HUES6 (cell line): ENCODE results near the gene PTDSS2.
"Not testable (repeated sequence)": the region's sequence is repeated elsewhere in the genome, so short reads cannot be mapped to it uniquely, and the experiment has no call there.

Experiments
- H3K27ac ChIP-seq: 2 replicates; pipeline ENCODE4 v1.7.0; 2013; ENCODE audit warnings: low read depth, mild to moderate bottlenecking, low read length, inconsistent platforms
- H3K27me3 ChIP-seq: 2 replicates; pipeline ENCODE4 v1.6.1; 2013; ENCODE audit warnings: low read length; ENCODE audit not compliant: control insufficient read depth, insufficient read depth
- H3K36me3 ChIP-seq: 2 replicates; pipeline ENCODE4 v1.6.1; 2013; ENCODE audit warnings: low read length; ENCODE audit not compliant: control insufficient read depth, insufficient read depth
- H3K4me1 ChIP-seq: 2 replicates; pipeline ENCODE4 v1.6.1; 2013; ENCODE audit warnings: low read length; ENCODE audit not compliant: control insufficient read depth, insufficient read depth
- H3K4me3 ChIP-seq: 2 replicates; pipeline ENCODE4 v1.5.1; 2013; ENCODE audit warnings: low read depth, low read length
- H3K9ac ChIP-seq: one replicate; pipeline ENCODE4 v1.6.1; 2013; ENCODE audit warnings: mild to moderate bottlenecking, low read length
- H3K9me3 ChIP-seq: 2 replicates; pipeline ENCODE4 v1.6.1; 2013; ENCODE audit warnings: low read depth, low read length; ENCODE audit not compliant: control insufficient read depth, insufficient read depth

Gene PTDSS2

GRCh38 chr11:408154-409007, 41.7 kb upstream of the PTDSS2 start:
- peaks cover 18% of the 10 kb centered on the region; the same call in 1 of the 2 replicates for H3K27me3 ChIP-seq
- peaks cover 13% of the 10 kb centered on the region for H3K4me1 ChIP-seq
- no peak overlapping the region for H3K9ac ChIP-seq
- H3K36me3 ChIP-seq: peaks cover 10% of the 10 kb centered on the region
- H3K9me3 ChIP-seq: no peaks in the 10 kb centered on the region
- H3K27ac ChIP-seq: no peak overlapping the region
- H3K4me3 ChIP-seq: no peak overlapping the region

GRCh38 chr11:409008-409599, 41.0 kb upstream of the PTDSS2 start:
- Histone ChIP-seq H3K4me1 (peaks cover 13% of the 10 kb centered on the region), H3K36me3 (peaks cover 3% of the 10 kb centered on the region; the same call in 1 of the 2 replicates), H3K27me3 (peaks cover 19% of the 10 kb centered on the region; the same call in 1 of the 2 replicates), H3K27ac (no peak overlapping the region), H3K9ac (no peak overlapping the region), H3K4me3 (no peak overlapping the region), H3K9me3 (no peaks in the 10 kb centered on the region)

GRCh38 chr11:409600-410483, 40.2 kb upstream of the PTDSS2 start:
- no peaks in the 10 kb centered on the region for H3K9me3 ChIP-seq
- no peak overlapping the region for H3K4me3 ChIP-seq
- H3K27ac ChIP-seq: no peak overlapping the region
- peaks cover 24% of the 10 kb centered on the region for H3K27me3 ChIP-seq
- H3K36me3 ChIP-seq: no peaks in the 10 kb centered on the region
- peaks cover 19% of the 10 kb centered on the region for H3K4me1 ChIP-seq
- H3K9ac ChIP-seq: no peak overlapping the region

GRCh38 chr11:410711-411110, 39.4 kb upstream of the PTDSS2 start:
- H3K27ac ChIP-seq, H3K9ac ChIP-seq, H3K4me3 ChIP-seq, H3K36me3 ChIP-seq, H3K9me3 ChIP-seq: not testable (repeated sequence)
- Histone ChIP-seq H3K27me3 (peaks cover 28% of the 10 kb centered on the region), H3K4me1 (peaks cover 22% of the 10 kb centered on the region)

- H3K27me3 ChIP-seq: peaks cover 36% of the 10 kb centered on the region
- H3K9me3 ChIP-seq, H3K9ac ChIP-seq, H3K27ac ChIP-seq, H3K4me3 ChIP-seq, H3K36me3 ChIP-seq: not testable (repeated sequence)
- H3K4me1 ChIP-seq: peaks cover 24% of the 10 kb centered on the region
Measured at GRCh38 chr11:411520-411919, 38.6 kb upstream of the PTDSS2 start.

GRCh38 chr11:412641-413119, 37.4 kb upstream of the PTDSS2 start:
- Histone ChIP-seq H3K9me3 (no peaks in the 10 kb centered on the region), H3K27ac (no peak overlapping the region), H3K36me3 (no peaks in the 10 kb centered on the region), H3K4me1 (peaks cover 22% of the 10 kb centered on the region), H3K4me3 (no peak overlapping the region), H3K27me3 (peaks cover 48% of the 10 kb centered on the region), H3K9ac (no peak overlapping the region)

- Histone ChIP-seq H3K9ac (no peak overlapping the region), H3K4me3 (no peak overlapping the region), H3K4me1 (peaks cover 22% of the 10 kb centered on the region), H3K27me3 (peaks cover 48% of the 10 kb centered on the region), H3K36me3 (no peaks in the 10 kb centered on the region), H3K27ac (no peak overlapping the region), H3K9me3 (no peaks in the 10 kb centered on the region)
Measured at GRCh38 chr11:413120-414081, 36.7 kb upstream of the PTDSS2 start.

- no peak overlapping the region for H3K9ac ChIP-seq
- no peak overlapping the region for H3K4me3 ChIP-seq
- H3K27ac ChIP-seq: no peak overlapping the region
- H3K9me3 ChIP-seq: no peaks in the 10 kb centered on the region
- peaks cover 53% of the 10 kb centered on the region for H3K27me3 ChIP-seq
- H3K4me1 ChIP-seq: peaks cover 22% of the 10 kb centered on the region
- no peaks in the 10 kb centered on the region for H3K36me3 ChIP-seq
Measured at GRCh38 chr11:414318-414857, 35.7 kb upstream of the PTDSS2 start.

GRCh38 chr11:415640-416041, 34.4 kb upstream of the PTDSS2 start:
- Histone ChIP-seq H3K9me3 (no peaks in the 10 kb centered on the region), H3K27ac (no peak overlapping the region), H3K4me3 (peak overlapping the region; percentile 65), H3K4me1 (peaks cover 22% of the 10 kb centered on the region), H3K36me3 (no peaks in the 10 kb centered on the region), H3K9ac (no peak overlapping the region), H3K27me3 (peaks cover 58% of the 10 kb centered on the region)
